Loucy (cell line): ENCODE results near the gene NRXN3.

Experiments
- H2AFZ ChIP-seq: fragments of 200-600 bp; sonication (generic); 2 replicates; pipeline ENCODE4 v1.6.0; 2016; ENCODE audit warnings: antibody characterized with exemption, mild to moderate bottlenecking, low read length, moderate library complexity
- H3F3A ChIP-seq: fragments of 200-600 bp; 2 replicates; pipeline ENCODE4 v1.6.0; 2016; ENCODE audit warnings: antibody characterized with exemption, low read depth, mild to moderate bottlenecking
- H3K27me3 ChIP-seq: fragments of 200-600 bp; sonication (generic); 2 replicates; pipeline ENCODE4 v1.6.1; 2014; ENCODE audit warnings: low read length, mild to moderate bottlenecking; ENCODE audit not compliant: insufficient read depth, poor library complexity, severe bottlenecking
- H3K36me3 ChIP-seq: fragments of 200-600 bp; sonication (generic); 2 replicates; pipeline ENCODE4 v1.6.1; 2016; ENCODE audit warnings: low read length; ENCODE audit not compliant: insufficient read depth
- H3K4me1 ChIP-seq: fragments of 200-600 bp; sonication (generic); 2 replicates; pipeline ENCODE4 v1.5.1; 2014; ENCODE audit warnings: low read length, mild to moderate bottlenecking; ENCODE audit not compliant: insufficient read depth, poor library complexity, severe bottlenecking
- H3K4me2 ChIP-seq: fragments of 200-600 bp; sonication (generic); 2 replicates; pipeline ENCODE4 v1.6.0; 2014; ENCODE audit warnings: antibody characterized with exemption, low read length, low read depth, mild to moderate bottlenecking; ENCODE audit not compliant: poor library complexity, severe bottlenecking
- H3K4me3 ChIP-seq: fragments of 200-600 bp; sonication (generic); 2 replicates; pipeline ENCODE4 v1.5.1; 2014; ENCODE audit warnings: low read length, mild to moderate bottlenecking, mixed read lengths; ENCODE audit not compliant: poor library complexity, severe bottlenecking
- H3K79me2 ChIP-seq: fragments of 200-600 bp; sonication (generic); 2 replicates; pipeline ENCODE4 v1.6.1; 2014; ENCODE audit warnings: low read length; ENCODE audit not compliant: insufficient read depth
- H3K9ac ChIP-seq: fragments of 200-600 bp; sonication (generic); 2 replicates; pipeline ENCODE4 v1.6.0; 2014; ENCODE audit warnings: mild to moderate bottlenecking, low read depth, low read length, moderate library complexity; ENCODE audit not compliant: poor library complexity, severe bottlenecking
- H3K9me2 ChIP-seq: fragments of 200-600 bp; sonication (generic); replicated peaks from 2 replicates; pipeline ENCODE4 v1.6.1; 2016; ENCODE audit warnings: low read depth, low read length, mixed read lengths
- H3K9me3 ChIP-seq: fragments of 200-600 bp; sonication (generic); 2 replicates; pipeline ENCODE4 v1.6.1; 2014; ENCODE audit warnings: mild to moderate bottlenecking, antibody characterized with exemption, low read length, low read depth; ENCODE audit not compliant: insufficient read depth
- H4K20me1 ChIP-seq: fragments of 200-600 bp; sonication (generic); 2 replicates; pipeline ENCODE4 v1.6.0; 2014; ENCODE audit warnings: antibody characterized with exemption, low read length, mild to moderate bottlenecking; ENCODE audit not compliant: insufficient read depth, poor library complexity, severe bottlenecking
- CTCF ChIP-seq: fragments of 200-600 bp; sonication (generic); conservative IDR thresholded peaks from 2 replicates; pipeline ENCODE4 v1.5.1; 2014; ENCODE audit warnings: mild to moderate bottlenecking, antibody characterized with exemption, low read length
- EZH2phosphoT487 ChIP-seq: fragments of 200-600 bp; IDR thresholded peaks from 2 replicates; pipeline ENCODE4 v1.6.1; 2018; ENCODE audit warnings: antibody characterized with exemption, mild to moderate bottlenecking, moderate library complexity, borderline replicate concordance

The NRXN3 gene

GRCh38 chr14:79534703-79535353 is 1364.7 kb downstream of the NRXN3 start:
- H3K9ac ChIP-seq, result no peak overlapping the region
- no peaks in the 10 kb centered on the region for H4K20me1 ChIP-seq
- no peak for TF ChIP-seq CTCF
- no peak for TF ChIP-seq EZH2phosphoT487
- no peaks in the 10 kb centered on the region for H3K27me3 ChIP-seq
- no peaks in the 10 kb centered on the region for H3K9me2 ChIP-seq
- H3K4me1 ChIP-seq, result no peaks in the 10 kb centered on the region
- no peak overlapping the region for H2AFZ ChIP-seq
- H3K4me3 ChIP-seq, result no peak overlapping the region
- H3K36me3 ChIP-seq, result no peaks in the 10 kb centered on the region
- no peaks in the 10 kb centered on the region for H3F3A ChIP-seq
- no peak overlapping the region for H3K4me2 ChIP-seq
- no peaks in the 10 kb centered on the region for H3K79me2 ChIP-seq
- no peaks in the 10 kb centered on the region for H3K9me3 ChIP-seq

GRCh38 chr14:79540394-79540793 is 1370.2 kb downstream of the NRXN3 start:
- no peaks in the 10 kb centered on the region for H3K4me1 ChIP-seq
- H3K4me3 ChIP-seq, result no peak overlapping the region
- H3K9ac ChIP-seq, result no peak overlapping the region
- H3K9me2 ChIP-seq, result no peaks in the 10 kb centered on the region
- H3K27me3 ChIP-seq, result no peaks in the 10 kb centered on the region
- H3K79me2 ChIP-seq, result no peaks in the 10 kb centered on the region
- H3K4me2 ChIP-seq, result no peak overlapping the region
- no peak for TF ChIP-seq EZH2phosphoT487
- TF ChIP-seq CTCF, result no peak
- no peaks in the 10 kb centered on the region for H3K9me3 ChIP-seq
- H3F3A ChIP-seq, result no peaks in the 10 kb centered on the region
- H3K36me3 ChIP-seq, result no peaks in the 10 kb centered on the region
- H4K20me1 ChIP-seq, result no peaks in the 10 kb centered on the region
- H2AFZ ChIP-seq, result no peak overlapping the region

GRCh38 chr14:79542121-79542520 is 1371.9 kb downstream of the NRXN3 start:
- H2AFZ ChIP-seq, result no peak overlapping the region
- no peak overlapping the region for H3K4me3 ChIP-seq
- H3F3A ChIP-seq, result no peaks in the 10 kb centered on the region
- no peak overlapping the region for H3K9ac ChIP-seq
- no peaks in the 10 kb centered on the region for H4K20me1 ChIP-seq
- H3K79me2 ChIP-seq, result no peaks in the 10 kb centered on the region
- H3K9me3 ChIP-seq, result no peaks in the 10 kb centered on the region
- no peaks in the 10 kb centered on the region for H3K36me3 ChIP-seq
- TF ChIP-seq CTCF, result no peak
- TF ChIP-seq EZH2phosphoT487, result no peak
- no peaks in the 10 kb centered on the region for H3K9me2 ChIP-seq
- H3K27me3 ChIP-seq, result no peaks in the 10 kb centered on the region
- no peak overlapping the region for H3K4me2 ChIP-seq
- H3K4me1 ChIP-seq, result no peaks in the 10 kb centered on the region
